Mesendoderm (in vitro differentiated cells): ENCODE measurements around the gene PSMC1.

ENCODE experiments used
- DNase-seq: peaks from one replicate; pipeline ENCODE4 v3.0.0; 2013
- H2AK5ac ChIP-seq: 2 replicates; pipeline ENCODE4 v1.6.1; 2013; ENCODE audit warnings: low read length, inconsistent platforms
- H2BK120ac ChIP-seq: 2 replicates; pipeline ENCODE4 v1.6.1; 2013; ENCODE audit warnings: low read depth, mild to moderate bottlenecking, low read length, moderate library complexity, mixed read lengths
- H2BK15ac ChIP-seq: replicated peaks from 2 replicates; pipeline ENCODE4 v1.6.1; 2013; ENCODE audit warnings: low read depth, mild to moderate bottlenecking, moderate library complexity
- H2BK5ac ChIP-seq: 2 replicates; pipeline ENCODE4 v1.6.1; 2013; ENCODE audit warnings: low read length, inconsistent platforms
- H3K18ac ChIP-seq: 2 replicates; pipeline ENCODE4 v1.6.1; 2013; ENCODE audit warnings: mild to moderate bottlenecking, low read length, mixed read lengths
- H3K23ac ChIP-seq: one replicate; pipeline ENCODE4 v1.6.1; 2013; ENCODE audit warnings: low read length
- H3K27ac ChIP-seq: 2 replicates; pipeline ENCODE4 v1.5.1; 2013; ENCODE audit warnings: low read depth, mild to moderate bottlenecking, inconsistent platforms, low read length, moderate library complexity
- H3K27me3 ChIP-seq: 2 replicates; pipeline ENCODE4 v1.6.1; 2013; ENCODE audit warnings: low read length, control low read depth, mild to moderate bottlenecking, inconsistent platforms; ENCODE audit not compliant: insufficient read depth, poor library complexity
- H3K36me3 ChIP-seq: 2 replicates; pipeline ENCODE4 v1.6.1; 2013; ENCODE audit warnings: low read length, inconsistent platforms; ENCODE audit not compliant: control insufficient read depth, insufficient read depth
- H3K4ac ChIP-seq: one replicate; pipeline ENCODE4 v1.6.1; 2013; ENCODE audit warnings: low read depth, mild to moderate bottlenecking, low read length, moderate library complexity
- H3K4me1 ChIP-seq: 2 replicates; pipeline ENCODE4 v1.6.1; 2013; ENCODE audit warnings: low read depth, low read length, inconsistent platforms; ENCODE audit not compliant: control insufficient read depth
- H3K4me2 ChIP-seq: 2 replicates; pipeline ENCODE4 v1.6.1; 2013; ENCODE audit warnings: low read length
- H3K4me3 ChIP-seq: 2 replicates; pipeline ENCODE4 v1.5.1; 2013; ENCODE audit warnings: mild to moderate bottlenecking, low read length
- H3K56ac ChIP-seq: one replicate; pipeline ENCODE4 v1.6.1; 2013; ENCODE audit warnings: low read length
- H3K79me1 ChIP-seq: 2 replicates; pipeline ENCODE4 v1.6.1; 2013; ENCODE audit warnings: low read length, inconsistent platforms
- H3K79me2 ChIP-seq: 2 replicates; pipeline ENCODE4 v1.6.1; 2013; ENCODE audit warnings: mild to moderate bottlenecking, low read length; ENCODE audit not compliant: control insufficient read depth, insufficient read depth
- H3K9ac ChIP-seq: 2 replicates; pipeline ENCODE4 v1.6.1; 2013; ENCODE audit warnings: low read length, inconsistent platforms
- H4K5ac ChIP-seq: one replicate; pipeline ENCODE4 v1.6.1; 2013; ENCODE audit warnings: low read length
- H4K8ac ChIP-seq: one replicate; pipeline ENCODE4 v1.6.1; 2013; ENCODE audit warnings: low read depth, mild to moderate bottlenecking, control low read depth, low read length, moderate library complexity
- WGBS: extraction: QIAGEN DNeasy Blood & Tissue Kit; methylation state at CpG from one replicate; pipeline ENCODE4 v1.1.7; 2013; ENCODE audit warnings: low lambda C conversion rate, missing lambda C conversion rate; ENCODE audit not compliant: insufficient coverage; ENCODE audit errors: extremely low coverage; 5-methylcytosine and 5-hydroxymethylcytosine counted together

PSMC1 gene

DNA sequence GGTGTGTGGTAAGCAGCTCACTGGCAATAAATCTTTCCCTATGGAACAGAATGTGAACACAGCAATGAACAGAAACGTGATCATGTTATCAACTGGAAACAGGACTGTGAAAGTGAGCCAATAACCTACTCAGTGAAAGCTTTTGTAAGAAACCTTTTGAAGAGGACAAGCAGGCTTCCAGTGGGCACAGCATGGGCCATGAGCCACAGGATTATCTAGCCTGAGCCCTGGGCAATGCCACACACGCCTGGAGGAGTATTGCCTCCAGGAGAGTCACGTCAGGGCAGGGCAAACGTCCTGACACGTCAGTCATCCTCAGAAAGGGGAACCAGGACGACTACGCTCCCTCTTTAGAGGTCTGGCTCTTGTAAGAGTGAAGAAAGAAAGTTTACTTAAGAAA, 43.1 kb downstream of the PSMC1 start:
- Histone ChIP-seq H2AK5ac (no peak overlapping the region), H2BK120ac (no peak overlapping the region), H3K4me3 (no peak overlapping the region), H4K5ac (no peak overlapping the region), H3K18ac (no peak overlapping the region), H2BK5ac (no peak overlapping the region), H3K9ac (no peak overlapping the region), H3K4ac (no peak overlapping the region), H3K79me2 (no peaks in the 10 kb centered on the region), H2BK15ac (no peak overlapping the region), H4K8ac (no peak overlapping the region), H3K4me1 (peaks cover 11% of the 10 kb centered on the region), H3K36me3 (peaks cover 1% of the 10 kb centered on the region), H3K56ac (no peak overlapping the region), H3K23ac (no peak overlapping the region), H3K27ac (no peak overlapping the region), H3K4me2 (no peak overlapping the region), H3K27me3 (no peaks in the 10 kb centered on the region), H3K79me1 (no peaks in the 10 kb centered on the region)
- WGBS = no CpG with 5 or more reads among the region's 7 CpGs
- DNase-seq = no peak

- Histone ChIP-seq H3K4me2 (no peak overlapping the region), H3K56ac (no peak overlapping the region), H4K5ac (no peak overlapping the region), H2BK5ac (no peak overlapping the region), H2AK5ac (no peak overlapping the region), H3K27ac (no peak overlapping the region), H3K79me1 (no peaks in the 10 kb centered on the region), H3K27me3 (no peaks in the 10 kb centered on the region), H3K9ac (no peak overlapping the region), H3K4me3 (no peak overlapping the region), H3K4ac (no peak overlapping the region), H3K18ac (no peak overlapping the region), H3K79me2 (no peaks in the 10 kb centered on the region), H4K8ac (no peak overlapping the region), H2BK15ac (no peak overlapping the region), H3K4me1 (peaks cover 11% of the 10 kb centered on the region), H3K36me3 (no peaks in the 10 kb centered on the region), H2BK120ac (no peak overlapping the region), H3K23ac (no peak overlapping the region)
- peak; percentile 32 for DNase-seq
- WGBS = no CpG with 5 or more reads among the region's 2 CpGs
These were observed 44.3 kb downstream of the PSMC1 start for GRCh38 chr14:90300611-90301047.

- H3K4me2 ChIP-seq = no peak overlapping the region
- H3K79me2 ChIP-seq = no peaks in the 10 kb centered on the region
- H4K8ac ChIP-seq = no peak overlapping the region
- H2BK5ac ChIP-seq = no peak overlapping the region
- no peak overlapping the region for H3K4ac ChIP-seq
- H3K27ac ChIP-seq = no peak overlapping the region
- no peak overlapping the region for H2BK120ac ChIP-seq
- H3K56ac ChIP-seq = no peak overlapping the region
- no peak for DNase-seq
- H3K36me3 ChIP-seq = no peaks in the 10 kb centered on the region
- no peak overlapping the region for H3K9ac ChIP-seq
- H2BK15ac ChIP-seq = no peak overlapping the region
- no peak overlapping the region for H3K4me3 ChIP-seq
- H3K4me1 ChIP-seq = peaks cover 11% of the 10 kb centered on the region
- H3K23ac ChIP-seq = no peak overlapping the region
- no peaks in the 10 kb centered on the region for H3K79me1 ChIP-seq
- no peak overlapping the region for H2AK5ac ChIP-seq
- no peak overlapping the region for H3K18ac ChIP-seq
- WGBS = no CpG with 5 or more reads among the region's 6 CpGs
- H4K5ac ChIP-seq = no peak overlapping the region
- no peaks in the 10 kb centered on the region for H3K27me3 ChIP-seq
These were observed 44.8 kb downstream of the PSMC1 start for GRCh38 chr14:90301122-90301521.

GRCh38 chr14:90301668-90302090, 45.3 kb downstream of the PSMC1 start:
- Histone ChIP-seq H3K4me2 (no peak overlapping the region), H2AK5ac (no peak overlapping the region), H3K4ac (no peak overlapping the region), H3K56ac (no peak overlapping the region), H3K4me1 (peaks cover 11% of the 10 kb centered on the region), H3K79me2 (no peaks in the 10 kb centered on the region), H2BK120ac (no peak overlapping the region), H3K36me3 (no peaks in the 10 kb centered on the region), H3K79me1 (no peaks in the 10 kb centered on the region), H3K27ac (no peak overlapping the region), H2BK5ac (no peak overlapping the region), H3K18ac (no peak overlapping the region), H3K9ac (no peak overlapping the region), H2BK15ac (no peak overlapping the region), H3K4me3 (no peak overlapping the region), H4K5ac (no peak overlapping the region), H4K8ac (no peak overlapping the region), H3K27me3 (no peaks in the 10 kb centered on the region), H3K23ac (no peak overlapping the region)
- peak; percentile 37 for DNase-seq
- no CpG with 5 or more reads among the region's 5 CpGs for WGBS

DNA sequence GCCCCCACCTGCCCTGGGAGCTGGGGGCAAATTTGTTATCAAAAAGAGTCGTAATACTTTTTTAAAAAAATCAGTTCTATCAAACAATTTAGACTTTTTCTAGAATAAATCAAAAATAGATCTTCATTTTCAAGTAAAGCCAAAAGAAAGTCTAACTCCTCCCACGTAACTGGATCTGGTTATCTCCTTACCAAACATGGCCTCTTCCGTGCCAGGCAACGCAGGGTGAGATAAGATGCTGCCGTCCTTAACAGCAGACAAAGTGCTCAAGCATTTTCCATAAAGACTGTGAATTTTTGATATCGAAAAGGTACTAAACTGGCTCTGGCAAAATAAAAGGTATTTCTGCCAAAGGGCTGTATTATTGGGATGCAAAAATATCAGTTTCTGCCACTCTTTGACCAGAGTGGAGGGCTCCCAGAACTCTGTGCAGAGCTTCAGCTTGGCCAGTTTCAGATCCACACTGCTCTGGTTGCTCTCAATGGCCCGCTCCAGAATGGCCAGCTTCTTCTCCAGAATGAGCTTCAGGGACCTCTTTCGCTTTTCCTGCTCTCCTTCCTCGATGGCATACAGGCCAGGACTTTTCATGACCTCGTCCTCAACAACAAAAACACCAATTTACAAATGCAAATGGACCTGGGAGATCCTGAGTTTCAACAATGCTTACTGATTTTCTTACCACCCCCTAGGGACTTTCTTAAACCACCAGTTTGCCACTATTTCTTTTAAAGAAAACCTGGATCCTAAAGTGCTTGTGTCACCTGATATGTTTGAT, 46.4 kb downstream of the PSMC1 start:
- Histone ChIP-seq H3K4me3 (no peak overlapping the region), H4K8ac (no peak overlapping the region), H2BK5ac (no peak overlapping the region), H2BK15ac (no peak overlapping the region), H3K18ac (no peak overlapping the region), H3K27me3 (no peaks in the 10 kb centered on the region), H3K36me3 (no peaks in the 10 kb centered on the region), H2AK5ac (no peak overlapping the region), H3K4me2 (no peak overlapping the region), H3K4ac (no peak overlapping the region), H3K23ac (no peak overlapping the region), H3K9ac (no peak overlapping the region), H2BK120ac (no peak overlapping the region), H3K79me1 (no peaks in the 10 kb centered on the region), H3K4me1 (peaks cover 11% of the 10 kb centered on the region), H4K5ac (no peak overlapping the region), H3K79me2 (no peaks in the 10 kb centered on the region), H3K56ac (peak overlapping the region; percentile 30), H3K27ac (peak overlapping the region; percentile 57)
- no CpG with 5 or more reads among the region's 10 CpGs for WGBS
- DNase-seq = peak; percentile 49

DNA sequence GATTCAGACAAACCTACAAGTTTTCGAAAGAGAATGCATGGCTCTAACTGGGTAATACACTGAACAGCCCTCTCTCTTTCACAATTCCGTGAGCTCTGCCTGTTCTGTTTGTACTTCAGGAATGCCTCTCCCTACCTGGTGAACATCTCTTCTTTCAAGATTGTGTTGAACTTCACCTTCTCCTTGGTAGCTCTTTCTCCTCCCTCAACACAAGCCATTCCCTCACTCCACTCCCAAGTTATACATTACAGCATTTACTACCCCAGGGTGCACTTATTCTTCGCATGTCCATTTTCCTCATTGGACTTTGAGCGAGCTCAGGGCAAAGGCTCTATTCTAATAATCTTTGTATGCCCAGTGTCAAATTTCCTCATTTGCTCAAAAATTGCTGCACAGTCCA, 47.1 kb downstream of the PSMC1 start:
- Histone ChIP-seq H3K79me2 (no peaks in the 10 kb centered on the region), H3K4ac (no peak overlapping the region), H3K79me1 (no peaks in the 10 kb centered on the region), H3K4me1 (peaks cover 11% of the 10 kb centered on the region), H3K27ac (no peak overlapping the region), H3K9ac (no peak overlapping the region), H2BK5ac (no peak overlapping the region), H2AK5ac (no peak overlapping the region), H3K56ac (no peak overlapping the region), H3K4me2 (no peak overlapping the region), H3K4me3 (no peak overlapping the region), H2BK15ac (no peak overlapping the region), H2BK120ac (no peak overlapping the region), H3K18ac (no peak overlapping the region), H3K36me3 (no peaks in the 10 kb centered on the region), H3K27me3 (no peaks in the 10 kb centered on the region), H3K23ac (no peak overlapping the region), H4K8ac (no peak overlapping the region), H4K5ac (no peak overlapping the region)
- WGBS = no CpG with 5 or more reads among the region's 4 CpGs
- DNase-seq = no peak
